Astrocyte (in vitro differentiated cells and primary cell): ENCODE results near the gene CADM4.

ENCODE experiments used
- EZH2 ChIP-seq: IDR thresholded peaks from 2 replicates; pipeline ENCODE4 v1.6.1; 2012; ENCODE audit warnings: mild to moderate bottlenecking, low read length, inconsistent platforms; ENCODE audit not compliant: insufficient read depth
- TF ChIP-seq, protein P1 (sequence below): IDR thresholded peaks from 2 replicates; pipeline ENCODE4 v1.5.1; 2011; ENCODE audit warnings: low read depth, mild to moderate bottlenecking, inconsistent platforms, low read length, moderate library complexity; ENCODE audit not compliant: insufficient read depth

DNA sequence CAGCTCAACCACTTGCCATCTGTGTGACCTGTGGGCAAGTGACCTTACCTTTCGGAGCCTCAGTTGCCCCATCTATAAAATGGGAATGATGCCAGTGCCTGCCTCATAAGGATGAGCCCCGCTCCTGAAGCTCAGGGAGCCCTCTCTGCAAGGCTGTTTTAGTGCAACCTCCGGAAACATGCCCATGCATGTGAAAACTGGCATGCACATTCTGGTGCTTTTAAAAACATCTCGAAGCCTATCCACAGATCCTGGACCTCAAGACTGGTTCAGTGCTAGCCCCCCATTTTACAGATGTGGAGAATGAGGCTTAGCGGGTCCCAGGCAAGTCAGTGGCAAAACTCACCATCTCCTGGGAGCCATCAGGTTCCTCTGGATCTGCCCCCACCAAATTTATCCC is 5.6 kb downstream of the CADM4 start:
- TF ChIP-seq, protein P1, sequence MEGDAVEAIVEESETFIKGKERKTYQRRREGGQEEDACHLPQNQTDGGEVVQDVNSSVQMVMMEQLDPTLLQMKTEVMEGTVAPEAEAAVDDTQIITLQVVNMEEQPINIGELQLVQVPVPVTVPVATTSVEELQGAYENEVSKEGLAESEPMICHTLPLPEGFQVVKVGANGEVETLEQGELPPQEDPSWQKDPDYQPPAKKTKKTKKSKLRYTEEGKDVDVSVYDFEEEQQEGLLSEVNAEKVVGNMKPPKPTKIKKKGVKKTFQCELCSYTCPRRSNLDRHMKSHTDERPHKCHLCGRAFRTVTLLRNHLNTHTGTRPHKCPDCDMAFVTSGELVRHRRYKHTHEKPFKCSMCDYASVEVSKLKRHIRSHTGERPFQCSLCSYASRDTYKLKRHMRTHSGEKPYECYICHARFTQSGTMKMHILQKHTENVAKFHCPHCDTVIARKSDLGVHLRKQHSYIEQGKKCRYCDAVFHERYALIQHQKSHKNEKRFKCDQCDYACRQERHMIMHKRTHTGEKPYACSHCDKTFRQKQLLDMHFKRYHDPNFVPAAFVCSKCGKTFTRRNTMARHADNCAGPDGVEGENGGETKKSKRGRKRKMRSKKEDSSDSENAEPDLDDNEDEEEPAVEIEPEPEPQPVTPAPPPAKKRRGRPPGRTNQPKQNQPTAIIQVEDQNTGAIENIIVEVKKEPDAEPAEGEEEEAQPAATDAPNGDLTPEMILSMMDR, result no peak
- TF ChIP-seq EZH2, result no peak
